BLaER1 (cell line): Measurements from ENCODE around the gene ROCK2.
"Not testable (repeated sequence)": the region's sequence is repeated elsewhere in the genome, so short reads cannot be mapped to it uniquely, and the experiment has no call there.

ENCODE experiments used
- H3K27ac ChIP-seq: shearing (Covaris generic); formaldehyde crosslinking; 2 replicates; pipeline ENCODE4 v1.8.1; 2022
- H3K27me3 ChIP-seq: shearing (Covaris generic); formaldehyde crosslinking; 2 replicates; pipeline ENCODE4 v1.8.1; 2022
- H3K36me3 ChIP-seq: shearing (Covaris generic); formaldehyde crosslinking; 2 replicates; pipeline ENCODE4 v1.8.1; 2022
- H3K4me1 ChIP-seq: shearing (Covaris generic); formaldehyde crosslinking; 2 replicates; pipeline ENCODE4 v1.8.1; 2022
- H3K4me2 ChIP-seq: shearing (Covaris generic); formaldehyde crosslinking; 2 replicates; pipeline ENCODE4 v1.8.1; 2022
- H3K4me3 ChIP-seq: shearing (Covaris generic); formaldehyde crosslinking; 2 replicates; pipeline ENCODE4 v1.8.1; 2022
- H3K9ac ChIP-seq: shearing (Covaris generic); formaldehyde crosslinking; 2 replicates; pipeline ENCODE4 v1.8.1; 2022
- H3K9me3 ChIP-seq: shearing (Covaris generic); formaldehyde crosslinking; 2 replicates; pipeline ENCODE4 v1.8.1; 2022
- H4K20me1 ChIP-seq: shearing (Covaris generic); formaldehyde crosslinking; 2 replicates; pipeline ENCODE4 v1.8.1; 2022
- Cebpa-rat ChIP-seq: shearing (Covaris generic); IDR thresholded peaks from 2 replicates; pipeline ENCODE4 v1.8.1; 2022

ROCK2 gene

DNA sequence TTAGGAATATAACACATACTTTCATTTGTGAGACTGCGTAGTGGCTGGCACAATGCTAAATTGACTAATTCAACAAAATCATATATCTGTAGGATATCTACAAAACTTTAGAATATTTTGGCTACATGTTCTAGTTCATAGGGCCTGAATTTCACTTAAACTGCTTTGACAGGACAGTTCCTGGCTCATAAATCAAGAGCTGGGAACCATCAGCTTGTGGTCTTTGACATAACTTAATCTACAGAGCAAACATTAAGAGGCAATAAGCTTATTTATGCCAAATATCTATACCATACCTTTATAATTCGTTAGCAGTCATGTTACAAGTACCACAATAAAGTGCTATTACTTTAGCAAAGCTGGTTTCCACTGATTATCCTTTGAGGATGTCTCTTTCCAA is 83.5 kb downstream of the ROCK2 start:
- Histone ChIP-seq H3K9ac (no peak overlapping the region), H3K4me1 (no peaks in the 10 kb centered on the region), H3K4me2 (no peak overlapping the region), H3K9me3 (peaks cover 26% of the 10 kb centered on the region), H3K4me3 (no peak overlapping the region), H3K27ac (no peak overlapping the region), H3K27me3 (no peaks in the 10 kb centered on the region), H4K20me1 (no peaks in the 10 kb centered on the region; the same call in 1 of the 2 replicates), H3K36me3 (peaks cover 60% of the 10 kb centered on the region)
- TF ChIP-seq Cebpa-rat: no peak

DNA sequence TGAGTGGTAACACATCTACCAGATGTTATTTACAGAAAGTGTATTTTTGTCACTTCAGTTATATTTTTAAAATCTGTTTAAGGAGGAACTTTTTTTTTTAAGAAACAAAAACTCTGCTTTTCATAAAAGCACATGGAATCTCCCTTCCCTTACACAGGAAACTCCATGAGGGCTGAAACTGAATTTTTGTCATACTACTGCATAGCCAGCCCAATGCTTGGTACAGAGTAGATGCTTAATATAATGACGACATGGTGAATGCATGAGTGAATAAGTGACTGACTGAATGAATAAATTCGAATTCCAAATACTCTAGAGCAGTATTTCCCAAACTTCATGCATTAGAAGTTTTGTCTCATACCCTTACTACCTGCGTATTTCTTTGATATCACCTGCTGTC is 86.5 kb downstream of the ROCK2 start:
- Histone ChIP-seq H3K9ac (no peak overlapping the region), H3K9me3 (peaks cover 20% of the 10 kb centered on the region), H4K20me1 (no peaks in the 10 kb centered on the region; the same call in 1 of the 2 replicates), H3K27me3 (no peaks in the 10 kb centered on the region), H3K4me2 (no peak overlapping the region), H3K36me3 (peaks cover 48% of the 10 kb centered on the region), H3K4me3 (no peak overlapping the region), H3K4me1 (no peaks in the 10 kb centered on the region), H3K27ac (no peak overlapping the region)
- TF ChIP-seq Cebpa-rat: no peak

DNA sequence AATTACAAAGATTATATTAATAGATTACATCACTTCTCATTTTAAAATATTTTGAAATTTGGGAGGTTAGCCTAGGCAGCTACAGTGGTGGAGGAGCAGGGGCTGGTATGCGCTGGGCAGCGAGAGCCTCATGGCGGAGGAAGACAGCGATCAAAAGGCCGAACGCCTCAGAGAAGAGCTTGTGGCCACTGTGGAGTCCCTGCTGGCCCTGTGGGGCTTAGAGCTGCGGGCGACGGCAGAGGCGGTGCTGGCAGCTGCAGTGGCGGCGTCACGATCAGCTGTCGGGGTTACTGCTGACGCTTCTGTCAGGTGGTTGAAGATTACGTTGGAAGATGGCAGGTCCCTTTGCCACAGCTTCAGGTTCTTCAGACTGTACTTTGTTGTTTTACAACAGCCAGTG is 87.4 kb downstream of the ROCK2 start:
- H3K27me3 ChIP-seq: no peaks in the 10 kb centered on the region
- H4K20me1 ChIP-seq: peaks cover 3% of the 10 kb centered on the region; the same call in 1 of the 2 replicates
- H3K9me3 ChIP-seq: peaks cover 14% of the 10 kb centered on the region
- peaks cover 44% of the 10 kb centered on the region for H3K36me3 ChIP-seq
- TF ChIP-seq Cebpa-rat: no peak
- no peak overlapping the region for H3K27ac ChIP-seq
- H3K4me3 ChIP-seq: no peak overlapping the region
- no peaks in the 10 kb centered on the region for H3K4me1 ChIP-seq
- no peak overlapping the region for H3K4me2 ChIP-seq
- no peak overlapping the region for H3K9ac ChIP-seq

DNA sequence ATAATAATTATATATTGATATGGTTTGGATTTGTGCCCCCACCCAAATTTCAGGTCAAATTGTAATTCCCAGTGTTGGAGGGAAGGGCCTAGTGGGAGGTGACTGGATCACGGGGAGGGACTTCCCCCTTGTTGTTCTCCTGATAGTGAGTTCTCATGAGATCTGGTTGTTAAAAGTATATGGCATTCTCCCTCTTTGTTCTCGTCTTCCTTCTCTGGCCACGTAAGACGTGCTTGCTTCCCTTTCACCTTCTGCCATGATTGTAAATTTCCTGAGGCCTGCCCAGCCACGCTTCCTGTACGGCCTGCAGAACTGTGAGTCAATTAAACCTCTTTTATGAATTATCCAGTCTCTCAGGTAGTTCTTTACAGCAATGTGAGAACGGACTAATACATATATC is 88.3 kb downstream of the ROCK2 start:
- no peak overlapping the region for H3K4me2 ChIP-seq
- H3K4me1 ChIP-seq: no peaks in the 10 kb centered on the region
- no peaks in the 10 kb centered on the region for H3K27me3 ChIP-seq
- H3K4me3 ChIP-seq: no peak overlapping the region
- peaks cover 14% of the 10 kb centered on the region for H3K9me3 ChIP-seq
- H4K20me1 ChIP-seq: peaks cover 7% of the 10 kb centered on the region; the same call in 1 of the 2 replicates
- TF ChIP-seq Cebpa-rat: no peak
- no peak overlapping the region for H3K9ac ChIP-seq
- peaks cover 46% of the 10 kb centered on the region for H3K36me3 ChIP-seq
- no peak overlapping the region for H3K27ac ChIP-seq

DNA sequence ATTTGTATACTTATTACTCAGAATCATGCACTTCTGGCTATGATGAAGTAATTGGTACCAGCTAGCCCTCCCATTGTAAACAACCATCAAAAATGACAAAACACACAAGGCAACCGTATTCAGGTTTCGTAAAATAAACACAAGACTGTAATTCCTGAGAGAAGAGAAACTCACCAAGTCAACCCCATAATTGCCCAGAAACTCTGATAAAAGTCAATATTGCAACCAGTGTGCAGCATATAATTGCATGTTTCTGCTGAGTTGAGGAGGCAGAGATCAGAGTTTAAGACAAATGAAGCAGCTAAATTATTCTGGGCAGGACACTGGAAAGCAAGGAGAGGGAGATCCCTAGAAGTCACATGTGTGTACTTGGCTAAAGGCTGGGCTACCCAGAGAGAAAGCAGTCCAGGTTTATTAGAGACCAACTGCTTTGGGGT is 90.3 kb downstream of the ROCK2 start:
- Histone ChIP-seq H3K27ac (no peak overlapping the region), H3K4me2 (no peak overlapping the region)

DNA sequence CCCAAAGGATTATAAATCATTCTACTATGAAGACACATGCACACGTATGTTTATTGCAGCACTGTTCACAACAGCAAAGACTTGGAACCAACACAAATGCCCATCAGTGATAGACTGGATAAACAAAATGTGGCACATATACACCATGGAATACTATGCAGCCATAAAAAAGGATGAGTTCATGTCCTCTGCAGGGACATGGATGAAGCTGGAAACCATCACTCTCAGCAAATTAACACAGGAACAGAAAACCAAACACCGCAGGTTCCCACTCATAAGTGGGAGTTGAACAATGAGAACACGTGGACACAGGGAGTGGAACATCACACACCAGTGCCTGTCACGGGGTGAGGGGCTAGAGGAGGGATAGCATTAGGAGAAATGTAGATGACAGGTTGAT is 92.0 kb downstream of the ROCK2 start:
- Histone ChIP-seq H3K9me3 (peaks cover 14% of the 10 kb centered on the region), H4K20me1 (peaks cover 26% of the 10 kb centered on the region; the same call in 1 of the 2 replicates), H3K36me3 (peaks cover 43% of the 10 kb centered on the region)
- H3K4me1 ChIP-seq, H3K27ac ChIP-seq, H3K4me3 ChIP-seq, H3K27me3 ChIP-seq, H3K4me2 ChIP-seq, H3K9ac ChIP-seq: not testable (repeated sequence)

More for the DNA sequence above, 90.3 kb downstream of the ROCK2 start:
- Histone ChIP-seq H3K4me3 (no peak overlapping the region), H3K36me3 (peaks cover 42% of the 10 kb centered on the region), H3K27me3 (no peaks in the 10 kb centered on the region), H3K4me1 (no peaks in the 10 kb centered on the region), H3K9me3 (peaks cover 14% of the 10 kb centered on the region), H3K9ac (no peak overlapping the region), H4K20me1 (peaks cover 21% of the 10 kb centered on the region; the same call in 1 of the 2 replicates)
- TF ChIP-seq Cebpa-rat: no peak

DNA sequence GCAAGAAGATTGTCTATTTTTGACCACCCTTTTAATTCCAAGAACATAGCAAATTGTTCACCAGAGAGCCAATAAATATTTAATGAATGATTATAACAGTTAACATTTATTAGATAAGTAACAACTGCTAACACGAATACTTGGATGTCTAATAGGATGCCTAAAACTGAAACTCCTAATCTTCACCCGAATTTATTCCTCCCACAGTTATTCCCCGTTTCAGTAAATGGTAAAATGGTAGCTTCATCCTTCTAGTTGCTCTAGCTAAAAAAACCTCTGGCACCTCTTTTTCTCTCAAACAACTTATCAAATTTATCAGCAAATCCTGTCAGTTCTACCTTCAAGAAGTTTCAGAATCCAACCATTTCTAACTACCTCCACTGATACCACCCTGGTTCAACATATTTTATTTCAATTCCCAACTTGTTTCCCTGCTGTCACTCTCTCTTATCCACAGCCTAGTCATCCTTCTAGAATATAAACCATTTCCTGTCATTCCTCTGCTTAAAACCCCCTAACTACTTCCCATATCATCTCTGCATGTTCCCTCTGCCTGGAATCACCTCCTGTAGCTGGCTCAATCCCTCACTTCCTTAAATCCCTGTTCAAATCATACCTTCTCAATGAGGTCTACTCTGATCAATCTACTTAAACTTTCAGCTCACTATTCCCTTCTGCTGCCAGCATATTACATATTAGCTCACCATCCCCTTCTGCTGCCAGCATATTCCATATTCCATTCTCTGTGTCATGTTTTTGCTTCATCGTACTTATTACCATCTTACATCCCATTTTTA is 93.8 kb downstream of the ROCK2 start:
- no peak overlapping the region for H3K27ac ChIP-seq
- H3K4me1 ChIP-seq: no peaks in the 10 kb centered on the region
- H3K4me2 ChIP-seq: no peak overlapping the region
- no peaks in the 10 kb centered on the region for H3K27me3 ChIP-seq
- no peak overlapping the region for H3K9ac ChIP-seq
- no peak for TF ChIP-seq Cebpa-rat
- no peak overlapping the region for H3K4me3 ChIP-seq
- H3K36me3 ChIP-seq: peaks cover 34% of the 10 kb centered on the region
- 0 out of 2 replicates have a peak, but pooled peaks cover 3% of the 10 kb centered on the region for H3K9me3 ChIP-seq
- peaks cover 36% of the 10 kb centered on the region; the same call in 1 of the 2 replicates for H4K20me1 ChIP-seq

DNA sequence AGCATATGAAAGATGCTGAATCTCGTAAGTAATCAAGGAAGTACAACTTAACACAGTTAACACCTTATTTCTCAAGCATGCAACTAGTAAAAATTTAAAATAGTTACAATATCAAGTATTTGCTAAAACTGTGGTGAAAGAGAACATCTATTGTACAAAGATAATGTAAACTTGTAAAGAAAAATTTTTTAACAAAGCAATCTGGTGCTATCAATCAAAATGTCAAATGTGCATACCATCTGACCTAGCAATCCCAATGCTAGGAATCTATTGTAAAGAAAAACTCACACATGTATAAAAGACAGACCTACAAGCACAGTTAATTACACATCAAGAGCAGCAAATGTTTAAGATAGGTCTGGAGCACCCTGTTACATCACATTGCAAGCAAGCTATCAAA is 99.1 kb downstream of the ROCK2 start:
- no peak overlapping the region for H3K4me2 ChIP-seq
- no peak overlapping the region for H3K9ac ChIP-seq
- H4K20me1 ChIP-seq: peaks cover 41% of the 10 kb centered on the region

DNA sequence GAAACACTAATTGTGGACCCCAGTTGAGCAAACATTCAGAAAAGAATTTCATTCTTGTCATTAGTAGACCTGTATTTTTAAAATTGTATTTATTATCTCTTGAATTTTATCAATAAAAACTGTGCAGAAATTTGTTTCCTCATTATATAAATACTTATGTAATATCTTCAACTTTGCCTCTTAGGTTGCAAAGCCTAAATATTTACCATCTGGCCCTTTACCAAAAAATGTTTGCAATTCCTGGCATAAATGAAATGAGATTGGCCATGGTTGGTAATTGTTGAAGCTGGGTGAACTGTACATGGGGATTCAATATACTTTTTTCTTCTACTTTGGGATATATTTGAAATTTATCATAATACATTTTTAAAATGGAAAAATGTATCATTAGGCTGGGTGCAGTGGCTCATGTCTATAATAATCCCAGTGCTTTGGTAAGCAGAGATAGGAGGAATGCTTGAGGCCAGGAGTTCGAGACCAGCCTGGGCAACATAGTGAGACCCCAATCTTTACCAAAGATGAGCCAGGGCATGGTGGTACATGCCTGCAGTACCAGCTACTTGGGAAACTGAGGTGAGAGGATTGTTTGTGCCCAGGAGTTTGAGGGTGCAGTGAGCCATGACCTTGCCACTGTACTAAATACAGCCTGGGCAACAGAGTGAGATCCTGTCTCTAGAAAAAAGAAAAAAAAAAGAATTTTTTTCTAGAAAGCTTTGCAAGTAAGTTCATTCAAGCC is 100.2 kb downstream of the ROCK2 start:
- no peak overlapping the region for H3K4me2 ChIP-seq
- no peak overlapping the region for H3K9ac ChIP-seq
- H3K4me3 ChIP-seq: no peak overlapping the region
- H3K4me1 ChIP-seq: peaks cover 9% of the 10 kb centered on the region
- H3K36me3 ChIP-seq: peaks cover 40% of the 10 kb centered on the region
- H3K9me3 ChIP-seq: no peaks in the 10 kb centered on the region
- no peaks in the 10 kb centered on the region for H3K27me3 ChIP-seq
- no peak for TF ChIP-seq Cebpa-rat
- peaks cover 47% of the 10 kb centered on the region for H4K20me1 ChIP-seq
- H3K27ac ChIP-seq: no peak overlapping the region

More for the DNA sequence above, 99.1 kb downstream of the ROCK2 start:
- H3K36me3 ChIP-seq: peaks cover 39% of the 10 kb centered on the region
- no peak overlapping the region for H3K4me3 ChIP-seq
- H3K4me1 ChIP-seq: no peaks in the 10 kb centered on the region
- H3K27me3 ChIP-seq: no peaks in the 10 kb centered on the region
- H3K27ac ChIP-seq: no peak overlapping the region
- TF ChIP-seq Cebpa-rat: no peak
- H3K9me3 ChIP-seq: no peaks in the 10 kb centered on the region

DNA sequence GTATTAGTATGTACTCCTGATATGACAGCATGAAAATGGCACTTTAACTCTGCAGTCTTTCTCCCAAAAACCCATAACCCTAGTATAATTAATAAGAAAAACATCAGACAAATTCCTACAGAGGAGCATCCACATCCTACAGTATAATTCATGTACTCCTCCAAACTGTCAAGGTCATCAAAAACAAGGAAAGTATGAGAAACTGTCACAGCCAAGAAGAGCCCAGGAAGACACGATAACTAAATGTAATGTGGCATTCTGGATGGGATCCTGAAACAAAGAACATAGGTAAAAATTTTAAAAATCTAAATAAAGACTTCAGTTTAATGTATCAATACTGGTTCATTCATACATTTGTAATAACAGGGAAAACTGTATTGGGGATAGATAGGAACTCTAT is 100.9 kb downstream of the ROCK2 start:
- Histone ChIP-seq H3K27ac (no peak overlapping the region), H3K4me3 (no peak overlapping the region), H4K20me1 (peaks cover 55% of the 10 kb centered on the region), H3K9ac (no peak overlapping the region), H3K9me3 (no peaks in the 10 kb centered on the region), H3K27me3 (no peaks in the 10 kb centered on the region), H3K36me3 (peaks cover 33% of the 10 kb centered on the region), H3K4me1 (peaks cover 17% of the 10 kb centered on the region), H3K4me2 (no peak overlapping the region)
- TF ChIP-seq Cebpa-rat: no peak
